HEK293 (cell line): ENCODE measurements around the gene OSTF1.

ENCODE experiments used
- CTCF ChIA-PET: fragments of 350-600 bp; formaldehyde crosslinking; extraction: SDS; loops from one replicate; lab custom pipeline; 2021; ENCODE audit warnings: antibody characterized with exemption; lab: Yijun Ruan, JAX
- POLR2A ChIA-PET: fragments of 300-600 bp; formaldehyde crosslinking; extraction: SDS; loops from one replicate; lab custom pipeline; 2020; ENCODE audit warnings: antibody characterized with exemption, inconsistent platforms; lab: Yijun Ruan, JAX
- H3K27ac ChIP-seq: fragments of 200-500 bp; sonication (Bioruptor generic); 2 replicates; pipeline ENCODE4 v1.5.1; 2014; ENCODE audit warnings: low read depth, low read length, control low read depth, inconsistent platforms; ENCODE audit errors: extremely low read depth
- H3K36me3 ChIP-seq, 2 experiments: fragments of 200-500 bp in 1 of 2; sonication (Bioruptor generic) in 1 of 2; 1 replicate in 1 of 2; 2 replicates in 1 of 2; pipeline ENCODE4 v1.5.1; 2014 to 2017; ENCODE audit warnings: inconsistent platforms in 2 of 2, low read length in 2 of 2; ENCODE audit not compliant: control insufficient read depth in 2 of 2, insufficient read depth in 1 of 2
- H3K4me1 ChIP-seq: fragments of 200-500 bp; sonication (Bioruptor generic); 2 replicates; pipeline ENCODE4 v1.5.1; 2014; ENCODE audit warnings: mild to moderate bottlenecking, low read length, inconsistent platforms; ENCODE audit not compliant: control insufficient read depth, insufficient read depth
- H3K4me3 ChIP-seq: 2 replicates; pipeline ENCODE4 v1.5.1; 2011; ENCODE audit warnings: low read depth, mild to moderate bottlenecking, control low read depth, low read length, moderate library complexity
- H3K9me3 ChIP-seq: fragments of 200-500 bp; sonication (Bioruptor generic); 2 replicates; pipeline ENCODE4 v1.5.1; 2014; ENCODE audit warnings: low read depth, low read length, inconsistent platforms; ENCODE audit not compliant: control insufficient read depth, insufficient read depth
- ATF2 ChIP-seq: fragments of 450-650 bp; formaldehyde crosslinking; IDR thresholded peaks from 2 replicates; pipeline ENCODE4 v1.5.1; 2016; ENCODE audit warnings: missing biosample characterization, missing genetic modification characterization, low read depth
- EGR2 ChIP-seq: fragments of 450-650 bp; formaldehyde crosslinking; IDR thresholded peaks from 2 replicates; pipeline ENCODE4 v1.5.1; 2016; ENCODE audit warnings: low read depth, missing biosample characterization, missing genetic modification characterization
- SCRT2 ChIP-seq: fragments of 450-650 bp; formaldehyde crosslinking; IDR thresholded peaks from 2 replicates; pipeline ENCODE4 v1.5.1; 2016; ENCODE audit warnings: missing biosample characterization, missing genetic modification characterization
- SP3 ChIP-seq: fragments of 450-650 bp; formaldehyde crosslinking; IDR thresholded peaks from 2 replicates; pipeline ENCODE4 v1.5.1; 2016; ENCODE audit warnings: missing biosample characterization, missing genetic modification characterization
- ZNF174 ChIP-seq: fragments of 450-650 bp; formaldehyde crosslinking; IDR thresholded peaks from 2 replicates; pipeline ENCODE4 v1.5.0; 2017; ENCODE audit warnings: missing biosample characterization, mild to moderate bottlenecking, missing genetic modification characterization
- ZNF184 ChIP-seq: fragments of 450-650 bp; IDR thresholded peaks from 2 replicates; pipeline ENCODE4 v1.5.1; 2018; ENCODE audit warnings: missing biosample characterization, mild to moderate bottlenecking, missing genetic modification characterization
- ZNF24 ChIP-seq: fragments of 450-650 bp; formaldehyde crosslinking; IDR thresholded peaks from 2 replicates; pipeline ENCODE4 v1.5.1; 2016; ENCODE audit warnings: missing biosample characterization, missing genetic modification characterization
- ZNF350 ChIP-seq: fragments of 450-650 bp; formaldehyde crosslinking; IDR thresholded peaks from 2 replicates; pipeline ENCODE4 v1.5.0; 2017; ENCODE audit warnings: missing biosample characterization, mild to moderate bottlenecking, missing genetic modification characterization
- ZNF48 ChIP-seq: fragments of 450-650 bp; formaldehyde crosslinking; IDR thresholded peaks from 2 replicates; pipeline ENCODE4 v1.5.1; 2016; ENCODE audit warnings: missing biosample characterization, missing genetic modification characterization
- ZNF514 ChIP-seq: fragments of 450-650 bp; formaldehyde crosslinking; IDR thresholded peaks from 2 replicates; pipeline ENCODE4 v1.5.1; 2016; ENCODE audit warnings: missing biosample characterization, missing genetic modification characterization
- ZNF624 ChIP-seq: fragments of 450-650 bp; formaldehyde crosslinking; IDR thresholded peaks from 2 replicates; pipeline ENCODE4 v1.5.1; 2017; ENCODE audit warnings: missing biosample characterization, missing genetic modification characterization
- ZNF654 ChIP-seq: fragments of 450-650 bp; formaldehyde crosslinking; IDR thresholded peaks from 2 replicates; pipeline ENCODE4 v1.5.1; 2016; ENCODE audit warnings: low read depth, missing biosample characterization, missing genetic modification characterization
- TF ChIP-seq, protein P1 (sequence below): fragments of 450-650 bp; formaldehyde crosslinking; IDR thresholded peaks from 2 replicates; pipeline ENCODE4 v1.5.1; 2017; ENCODE audit warnings: missing biosample characterization, missing genetic modification characterization
- TF ChIP-seq, protein P2 (sequence below): fragments of 450-650 bp; formaldehyde crosslinking; IDR thresholded peaks from 2 replicates; pipeline ENCODE4 v1.5.1; 2016; ENCODE audit warnings: missing biosample characterization, missing genetic modification characterization
- TF ChIP-seq, protein P3 (sequence below): fragments of 450-650 bp; IDR thresholded peaks from 2 replicates; pipeline ENCODE4 v1.5.1; 2018; ENCODE audit warnings: missing biosample characterization, mild to moderate bottlenecking, missing genetic modification characterization
- TF ChIP-seq, protein P4 (sequence below): fragments of 450-650 bp; formaldehyde crosslinking; IDR thresholded peaks from 2 replicates; pipeline ENCODE4 v1.5.1; 2016; ENCODE audit warnings: missing biosample characterization, missing genetic modification characterization

Gene OSTF1

GRCh38 chr9:75164573-75164972 lies 76.3 kb downstream of the OSTF1 start:
- TF ChIP-seq, protein P1, sequence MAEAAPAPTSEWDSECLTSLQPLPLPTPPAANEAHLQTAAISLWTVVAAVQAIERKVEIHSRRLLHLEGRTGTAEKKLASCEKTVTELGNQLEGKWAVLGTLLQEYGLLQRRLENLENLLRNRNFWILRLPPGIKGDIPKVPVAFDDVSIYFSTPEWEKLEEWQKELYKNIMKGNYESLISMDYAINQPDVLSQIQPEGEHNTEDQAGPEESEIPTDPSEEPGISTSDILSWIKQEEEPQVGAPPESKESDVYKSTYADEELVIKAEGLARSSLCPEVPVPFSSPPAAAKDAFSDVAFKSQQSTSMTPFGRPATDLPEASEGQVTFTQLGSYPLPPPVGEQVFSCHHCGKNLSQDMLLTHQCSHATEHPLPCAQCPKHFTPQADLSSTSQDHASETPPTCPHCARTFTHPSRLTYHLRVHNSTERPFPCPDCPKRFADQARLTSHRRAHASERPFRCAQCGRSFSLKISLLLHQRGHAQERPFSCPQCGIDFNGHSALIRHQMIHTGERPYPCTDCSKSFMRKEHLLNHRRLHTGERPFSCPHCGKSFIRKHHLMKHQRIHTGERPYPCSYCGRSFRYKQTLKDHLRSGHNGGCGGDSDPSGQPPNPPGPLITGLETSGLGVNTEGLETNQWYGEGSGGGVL (tag by site-specific recombination), result no peak
- TF ChIP-seq ZNF48 (no peak), SCRT2 (no peak), ZNF184 (tag by site-specific recombination) (no peak), ZNF350 (tag by site-specific recombination) (no peak), ZNF24 (tag by site-specific recombination) (no peak), ZNF654 (tag by site-specific recombination) (no peak), ZNF514 (tag by site-specific recombination) (no peak), SP3 (tag by site-specific recombination) (no peak), ZNF624 (tag by site-specific recombination) (no peak), EGR2 (tag by site-specific recombination) (no peak)
- TF ChIP-seq, protein P2, sequence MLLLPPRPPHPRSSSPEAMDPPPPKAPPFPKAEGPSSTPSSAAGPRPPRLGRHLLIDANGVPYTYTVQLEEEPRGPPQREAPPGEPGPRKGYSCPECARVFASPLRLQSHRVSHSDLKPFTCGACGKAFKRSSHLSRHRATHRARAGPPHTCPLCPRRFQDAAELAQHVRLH (tag by site-specific recombination), result no peak
- TF ChIP-seq, protein P3, sequence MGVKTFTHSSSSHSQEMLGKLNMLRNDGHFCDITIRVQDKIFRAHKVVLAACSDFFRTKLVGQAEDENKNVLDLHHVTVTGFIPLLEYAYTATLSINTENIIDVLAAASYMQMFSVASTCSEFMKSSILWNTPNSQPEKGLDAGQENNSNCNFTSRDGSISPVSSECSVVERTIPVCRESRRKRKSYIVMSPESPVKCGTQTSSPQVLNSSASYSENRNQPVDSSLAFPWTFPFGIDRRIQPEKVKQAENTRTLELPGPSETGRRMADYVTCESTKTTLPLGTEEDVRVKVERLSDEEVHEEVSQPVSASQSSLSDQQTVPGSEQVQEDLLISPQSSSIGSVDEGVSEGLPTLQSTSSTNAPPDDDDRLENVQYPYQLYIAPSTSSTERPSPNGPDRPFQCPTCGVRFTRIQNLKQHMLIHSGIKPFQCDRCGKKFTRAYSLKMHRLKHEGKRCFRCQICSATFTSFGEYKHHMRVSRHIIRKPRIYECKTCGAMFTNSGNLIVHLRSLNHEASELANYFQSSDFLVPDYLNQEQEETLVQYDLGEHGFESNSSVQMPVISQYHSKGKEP (tag by site-specific recombination), result no peak
- TF ChIP-seq, protein P4, sequence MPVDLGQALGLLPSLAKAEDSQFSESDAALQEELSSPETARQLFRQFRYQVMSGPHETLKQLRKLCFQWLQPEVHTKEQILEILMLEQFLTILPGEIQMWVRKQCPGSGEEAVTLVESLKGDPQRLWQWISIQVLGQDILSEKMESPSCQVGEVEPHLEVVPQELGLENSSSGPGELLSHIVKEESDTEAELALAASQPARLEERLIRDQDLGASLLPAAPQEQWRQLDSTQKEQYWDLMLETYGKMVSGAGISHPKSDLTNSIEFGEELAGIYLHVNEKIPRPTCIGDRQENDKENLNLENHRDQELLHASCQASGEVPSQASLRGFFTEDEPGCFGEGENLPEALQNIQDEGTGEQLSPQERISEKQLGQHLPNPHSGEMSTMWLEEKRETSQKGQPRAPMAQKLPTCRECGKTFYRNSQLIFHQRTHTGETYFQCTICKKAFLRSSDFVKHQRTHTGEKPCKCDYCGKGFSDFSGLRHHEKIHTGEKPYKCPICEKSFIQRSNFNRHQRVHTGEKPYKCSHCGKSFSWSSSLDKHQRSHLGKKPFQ, result no peak
- Histone ChIP-seq H3K36me3 (no peaks in the 10 kb centered on the region), H3K27ac (no peak overlapping the region), H3K4me1 (no peaks in the 10 kb centered on the region), H3K9me3 (no peaks in the 10 kb centered on the region), H3K4me3 (no peak overlapping the region)
- CTCF ChIA-PET, result no interaction called here
- POLR2A ChIA-PET, result no interaction called here

DNA sequence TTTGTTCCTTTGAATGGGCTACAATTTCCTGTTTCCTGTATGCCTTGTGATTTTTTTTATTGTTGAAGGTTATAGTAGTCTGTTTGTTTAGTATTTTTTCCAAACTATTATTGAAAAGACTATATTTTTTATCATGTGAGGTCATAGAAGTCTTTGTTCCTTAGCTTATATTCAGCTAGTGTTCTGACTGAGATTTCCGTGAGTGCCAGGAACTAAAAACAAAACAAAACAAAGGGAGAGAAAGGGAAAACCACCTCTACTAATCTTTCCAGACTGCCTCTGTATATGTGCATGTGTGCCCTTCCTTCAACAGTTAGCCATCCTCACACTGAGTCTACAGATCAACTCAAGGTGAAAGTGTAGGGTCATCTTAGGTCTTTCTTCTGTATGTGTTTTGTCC lies 79.0 kb downstream of the OSTF1 start:
- no peak for TF ChIP-seq EGR2 (tag by site-specific recombination)
- H3K4me1 ChIP-seq, result no peaks in the 10 kb centered on the region
- no peak overlapping the region for H3K4me3 ChIP-seq
- CTCF ChIA-PET, result no interaction called here
- no peaks in the 10 kb centered on the region for H3K36me3 ChIP-seq
- no peaks in the 10 kb centered on the region for H3K9me3 ChIP-seq
- POLR2A ChIA-PET, result no interaction called here
- no peak overlapping the region for H3K27ac ChIP-seq

- no peak overlapping the region for H3K27ac ChIP-seq
- no peaks in the 10 kb centered on the region for H3K9me3 ChIP-seq
- no peaks in the 10 kb centered on the region for H3K36me3 ChIP-seq
- TF ChIP-seq ATF2 (tag by site-specific recombination) (no peak), ZNF174 (tag by site-specific recombination) (no peak), SCRT2 (0 out of 2 replicates have a peak, but pooled peaks have one; percentile 18)
- TF ChIP-seq, protein P2 (tag by site-specific recombination), result no peak
- ChIA-PET CTCF (interaction anchor here (0.7 kb wide), 1 partner anchor 1804 kb away, joined by 3 read pairs; no protein-coding TSS in a partner anchor), POLR2A (no interaction called here)
- H3K4me3 ChIP-seq, result no peak overlapping the region
- no peaks in the 10 kb centered on the region for H3K4me1 ChIP-seq
These were observed 80.2 kb downstream of the OSTF1 start for GRCh38 chr9:75168270-75169178.
